HUES48 (cell line): ENCODE measurements around the gene THADA.
A peak's percentile ranks its signal among the peaks of the same experiment; 100 is the strongest.
"Not testable (repeated sequence)": the region's sequence is repeated elsewhere in the genome, so short reads cannot be mapped to it uniquely, and the experiment has no call there.

Source experiments
- H3K27ac ChIP-seq: one replicate; pipeline ENCODE4 v1.7.0; 2013; ENCODE audit warnings: low read depth, low read length, inconsistent platforms
- H3K27me3 ChIP-seq: 2 replicates; pipeline ENCODE4 v1.6.1; 2013; ENCODE audit warnings: mild to moderate bottlenecking, low read length; ENCODE audit not compliant: control insufficient read depth, insufficient read depth
- H3K36me3 ChIP-seq: 2 replicates; pipeline ENCODE4 v1.6.1; 2013; ENCODE audit warnings: low read length; ENCODE audit not compliant: control insufficient read depth, insufficient read depth
- H3K4me1 ChIP-seq: 2 replicates; pipeline ENCODE4 v1.6.1; 2013; ENCODE audit warnings: mild to moderate bottlenecking, low read length; ENCODE audit not compliant: control insufficient read depth, insufficient read depth
- H3K4me3 ChIP-seq: 2 replicates; pipeline ENCODE4 v1.5.1; 2013; ENCODE audit warnings: mild to moderate bottlenecking, low read depth, low read length
- H3K9ac ChIP-seq: 2 replicates; pipeline ENCODE4 v1.6.1; 2013; ENCODE audit warnings: mild to moderate bottlenecking, low read depth, low read length, moderate library complexity
- H3K9me3 ChIP-seq: 2 replicates; pipeline ENCODE4 v1.6.1; 2013; ENCODE audit warnings: low read length; ENCODE audit not compliant: control insufficient read depth, insufficient read depth

Gene THADA

GRCh38 chr2:43453179-43454170 is 142.4 kb downstream of the THADA start:
- H3K27ac ChIP-seq = no peak overlapping the region

GRCh38 chr2:43452318-43452731 is 143.5 kb downstream of the THADA start:
- Histone ChIP-seq H3K4me1 (peaks cover 15% of the 10 kb centered on the region), H3K9me3 (no peaks in the 10 kb centered on the region), H3K27ac (no peak overlapping the region), H3K27me3 (no peaks in the 10 kb centered on the region), H3K9ac (no peak overlapping the region), H3K36me3 (no peaks in the 10 kb centered on the region), H3K4me3 (no peak overlapping the region)

More at GRCh38 chr2:43453179-43454170, 142.4 kb downstream of the THADA start:
- H3K4me1 ChIP-seq = peaks cover 10% of the 10 kb centered on the region
- no peak overlapping the region for H3K4me3 ChIP-seq
- H3K27me3 ChIP-seq = no peaks in the 10 kb centered on the region
- H3K9ac ChIP-seq = no peak overlapping the region
- H3K36me3 ChIP-seq = no peaks in the 10 kb centered on the region
- H3K9me3 ChIP-seq = no peaks in the 10 kb centered on the region

GRCh38 chr2:43450617-43451016 is 145.2 kb downstream of the THADA start:
- H3K9me3 ChIP-seq = no peaks in the 10 kb centered on the region
- no peaks in the 10 kb centered on the region for H3K27me3 ChIP-seq
- no peak overlapping the region for H3K27ac ChIP-seq
- no peak overlapping the region for H3K4me3 ChIP-seq
- H3K4me1 ChIP-seq = peaks cover 19% of the 10 kb centered on the region
- no peak overlapping the region for H3K9ac ChIP-seq
- H3K36me3 ChIP-seq = no peaks in the 10 kb centered on the region

- Histone ChIP-seq H3K4me3 (peak overlapping the region; percentile 19; the same call in 1 of the 2 replicates), H3K9ac (peak overlapping the region; percentile 41; the same call in 1 of the 2 replicates), H3K4me1 (peaks cover 29% of the 10 kb centered on the region), H3K27me3 (no peaks in the 10 kb centered on the region), H3K27ac (peak overlapping the region; percentile 82), H3K9me3 (no peaks in the 10 kb centered on the region), H3K36me3 (no peaks in the 10 kb centered on the region)
Measured at GRCh38 chr2:43448822-43449110, 147.1 kb downstream of the THADA start.

GRCh38 chr2:43448011-43448821 is 147.6 kb downstream of the THADA start:
- no peaks in the 10 kb centered on the region for H3K36me3 ChIP-seq
- H3K4me1 ChIP-seq = peaks cover 29% of the 10 kb centered on the region
- no peaks in the 10 kb centered on the region for H3K9me3 ChIP-seq
- peak overlapping the region; percentile 82 for H3K27ac ChIP-seq
- peak overlapping the region; percentile 19; the same call in 1 of the 2 replicates for H3K4me3 ChIP-seq
- H3K27me3 ChIP-seq = no peaks in the 10 kb centered on the region
- H3K9ac ChIP-seq = peak overlapping the region; percentile 41

- H3K4me3 ChIP-seq = not testable (repeated sequence)
- peaks cover 29% of the 10 kb centered on the region for H3K4me1 ChIP-seq
Measured at GRCh38 chr2:43446755-43447154, 149.1 kb downstream of the THADA start.

GRCh38 chr2:43445781-43446180 is 150.1 kb downstream of the THADA start:
- H3K27me3 ChIP-seq = no peaks in the 10 kb centered on the region
- peak overlapping the region; percentile 73 for H3K27ac ChIP-seq
- no peak overlapping the region for H3K4me3 ChIP-seq
- no peaks in the 10 kb centered on the region for H3K9me3 ChIP-seq
- H3K9ac ChIP-seq = no peak overlapping the region
- peaks cover 29% of the 10 kb centered on the region for H3K4me1 ChIP-seq
- H3K36me3 ChIP-seq = no peaks in the 10 kb centered on the region

More at GRCh38 chr2:43446755-43447154, 149.1 kb downstream of the THADA start:
- not testable (repeated sequence) for H3K36me3 ChIP-seq, H3K9ac ChIP-seq, H3K27ac ChIP-seq, H3K27me3 ChIP-seq, H3K9me3 ChIP-seq

GRCh38 chr2:43444989-43445645 is 150.7 kb downstream of the THADA start:
- Histone ChIP-seq H3K9ac (no peak overlapping the region), H3K9me3 (no peaks in the 10 kb centered on the region), H3K4me1 (peaks cover 29% of the 10 kb centered on the region), H3K27ac (peak overlapping the region; percentile 73), H3K27me3 (no peaks in the 10 kb centered on the region), H3K4me3 (no peak overlapping the region), H3K36me3 (no peaks in the 10 kb centered on the region)

GRCh38 chr2:43443282-43443681 is 152.6 kb downstream of the THADA start:
- H3K9me3 ChIP-seq = no peaks in the 10 kb centered on the region
- H3K36me3 ChIP-seq = no peaks in the 10 kb centered on the region
- H3K27ac ChIP-seq = no peak overlapping the region
- H3K27me3 ChIP-seq = no peaks in the 10 kb centered on the region
- H3K9ac ChIP-seq = no peak overlapping the region
- H3K4me1 ChIP-seq = peaks cover 17% of the 10 kb centered on the region
- H3K4me3 ChIP-seq = no peak overlapping the region

- no peak overlapping the region for H3K9ac ChIP-seq
- H3K36me3 ChIP-seq = no peaks in the 10 kb centered on the region
- no peak overlapping the region for H3K27ac ChIP-seq
- no peaks in the 10 kb centered on the region for H3K9me3 ChIP-seq
- H3K4me1 ChIP-seq = peaks cover 13% of the 10 kb centered on the region
- no peak overlapping the region for H3K4me3 ChIP-seq
- no peaks in the 10 kb centered on the region for H3K27me3 ChIP-seq
Measured at GRCh38 chr2:43441195-43441594, 154.6 kb downstream of the THADA start.
